SKM-1 treated with dmso at 0.1 percent for 144 hours (cell line): ENCODE data around the gene ITPK1.

ENCODE experiments used
- DNase-seq: peaks from one replicate; lab custom pipeline; 2025; ENCODE audit not compliant: unreplicated experiment; lab: John Stamatoyannopoulos, UW

Gene ITPK1

GRCh38 chr14:93084866-93085857, 30.6 kb downstream of the ITPK1 start:
- DNase-seq = no peak

- DNase-seq = no peak
Measured at GRCh38 chr14:93084402-93084801, 31.3 kb downstream of the ITPK1 start.

- no peak for DNase-seq
Measured at GRCh38 chr14:93083917-93084316, 31.8 kb downstream of the ITPK1 start.

DNA sequence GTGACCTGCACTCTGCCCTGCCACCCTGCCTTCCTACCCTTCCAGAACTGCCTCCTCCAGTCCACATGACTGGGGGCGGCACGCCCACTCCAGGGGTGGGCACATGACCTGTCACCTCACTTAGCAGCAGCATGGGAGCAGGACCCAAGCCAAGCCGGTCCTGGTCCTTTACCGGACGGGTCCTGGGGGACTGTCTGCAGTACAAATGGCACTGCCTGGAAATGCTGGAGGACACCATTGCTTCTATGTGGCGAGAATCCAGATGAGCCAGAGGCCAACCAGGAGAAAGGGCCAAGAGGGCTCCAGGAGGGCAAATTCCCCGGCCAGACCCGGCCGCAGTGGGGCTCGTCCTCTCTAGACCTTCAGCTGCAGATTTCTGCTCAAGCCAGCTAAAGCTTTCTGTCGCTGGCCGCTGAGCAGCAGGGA, 33.1 kb downstream of the ITPK1 start:
- DNase-seq = no peak

GRCh38 chr14:93081876-93082570, 33.7 kb downstream of the ITPK1 start:
- no peak for DNase-seq

DNA sequence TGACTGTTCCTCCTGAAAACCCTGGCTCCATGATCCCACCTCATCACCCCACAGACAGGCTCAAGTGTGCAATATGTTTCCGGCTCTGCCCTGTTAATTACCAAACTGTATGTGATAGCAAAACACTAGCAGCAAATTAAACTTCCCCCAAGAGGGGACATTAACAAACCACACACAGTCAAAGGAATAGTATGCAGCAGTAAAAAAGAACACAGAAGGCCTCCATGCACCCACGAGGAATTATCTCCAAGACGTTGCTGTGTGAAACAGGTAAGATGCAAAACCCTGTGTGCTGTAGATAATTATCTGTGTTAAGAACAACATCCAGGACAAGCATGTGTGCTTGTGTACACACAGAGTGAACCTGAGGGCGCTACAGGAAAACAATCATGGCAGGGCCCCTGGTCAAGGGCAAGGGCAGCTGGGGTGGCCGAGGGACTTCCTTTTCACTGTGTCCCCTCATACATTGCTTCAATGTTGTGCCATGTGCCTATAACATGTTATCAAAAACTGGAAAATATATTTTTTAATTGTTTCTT, 35.8 kb downstream of the ITPK1 start:
- no peak for DNase-seq

GRCh38 chr14:93079321-93079720, 36.4 kb downstream of the ITPK1 start:
- no peak for DNase-seq

GRCh38 chr14:93078870-93079269, 36.9 kb downstream of the ITPK1 start:
- no peak for DNase-seq

DNA sequence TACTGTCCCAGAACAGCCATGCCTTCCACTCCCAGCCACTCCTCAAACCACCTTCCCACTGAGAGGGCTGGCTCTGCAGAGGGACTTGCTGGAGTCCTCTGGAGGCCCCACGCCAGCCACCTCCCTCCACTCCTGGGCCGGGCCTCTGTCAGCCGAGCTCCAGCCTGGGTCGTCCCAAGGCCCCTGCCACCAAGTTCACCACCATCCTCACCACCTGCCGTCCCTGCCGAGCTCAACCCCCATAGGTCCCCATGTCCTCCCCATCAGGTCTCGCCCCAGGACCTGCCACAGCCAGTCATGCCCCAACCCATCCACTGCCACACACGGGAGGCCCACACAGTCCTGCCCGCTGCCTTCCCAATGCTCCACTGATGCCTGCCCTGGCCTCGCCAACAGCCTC, 39.0 kb downstream of the ITPK1 start:
- no peak for DNase-seq

GRCh38 chr14:93075891-93076290, 39.8 kb downstream of the ITPK1 start:
- DNase-seq = no peak

- peak; percentile 86 for DNase-seq
Measured at GRCh38 chr14:93073910-93074769, 41.6 kb downstream of the ITPK1 start.

DNA sequence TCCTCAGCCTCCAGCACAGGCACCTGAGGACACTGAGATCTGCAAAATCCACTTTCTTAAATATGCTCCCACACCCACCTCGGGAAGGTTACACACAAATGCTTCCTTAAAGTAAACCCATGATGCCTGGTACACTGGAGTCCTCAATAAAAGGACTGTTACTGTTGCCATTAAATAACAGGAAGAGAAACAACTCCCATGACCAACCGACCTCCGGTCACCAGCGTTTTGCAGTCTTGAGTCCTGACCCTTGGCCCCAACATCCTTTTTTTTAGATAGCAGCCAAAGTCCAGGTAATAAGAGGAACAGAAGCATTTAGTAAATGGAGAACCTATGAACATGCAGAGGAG, 42.4 kb downstream of the ITPK1 start:
- DNase-seq = peak; percentile 30

DNA sequence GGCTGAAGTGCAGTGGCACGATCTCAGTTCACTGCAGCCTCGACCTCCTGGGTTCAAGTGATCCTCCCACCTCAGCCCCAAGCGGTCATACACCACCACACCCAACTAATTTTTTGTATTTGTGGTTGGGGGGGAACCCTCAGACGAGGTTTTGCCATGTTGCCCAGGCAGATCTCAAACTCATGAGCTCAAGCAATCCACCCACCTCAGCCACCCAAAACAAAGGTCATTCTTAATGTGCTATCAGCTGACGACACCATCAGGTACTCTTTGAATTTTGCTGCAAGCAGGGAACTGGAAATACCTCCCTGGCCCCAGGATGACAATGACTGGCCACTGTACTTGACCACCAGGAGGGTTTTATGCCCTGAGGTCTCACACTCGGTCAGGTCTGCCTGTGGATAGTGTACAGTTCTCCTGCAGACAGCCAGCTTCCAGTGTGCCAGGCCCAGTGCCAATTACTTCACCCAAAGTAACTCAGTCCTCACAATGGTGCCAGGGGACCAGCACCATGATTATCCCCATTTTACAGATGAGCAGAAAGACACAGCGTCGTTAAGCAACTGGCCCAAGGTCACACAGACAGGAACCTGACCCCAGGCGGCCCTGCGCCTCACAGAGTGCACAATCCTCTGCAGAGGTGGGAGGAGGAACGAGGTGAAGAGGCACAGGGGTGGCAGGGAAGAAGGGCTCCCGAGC, 42.9 kb downstream of the ITPK1 start:
- no peak for DNase-seq

- DNase-seq = no peak
Measured at GRCh38 chr14:93068711-93069110, 47.0 kb downstream of the ITPK1 start.

GRCh38 chr14:93067088-93067487, 48.6 kb downstream of the ITPK1 start:
- no peak for DNase-seq

DNA sequence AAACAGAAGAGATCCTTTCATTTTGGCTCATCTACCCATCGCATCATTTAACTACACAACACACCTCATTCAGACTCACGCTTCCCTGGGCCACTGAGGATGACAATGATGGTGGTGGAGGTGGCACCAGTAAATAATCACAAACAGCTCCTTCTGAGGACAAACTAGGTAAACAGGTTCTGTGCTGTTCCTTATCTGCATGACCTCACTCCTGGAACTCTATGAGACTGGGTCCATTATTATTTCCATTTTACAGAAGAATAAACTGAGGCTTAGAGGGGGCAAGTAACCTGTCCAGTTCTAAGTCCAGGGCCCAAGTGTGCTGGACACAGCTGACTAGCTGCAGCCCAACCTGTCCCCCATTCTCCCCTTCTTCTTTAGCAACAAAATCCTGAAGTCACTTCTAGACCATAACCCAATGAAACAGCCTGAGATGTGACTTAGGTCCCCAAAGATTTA, 50.4 kb downstream of the ITPK1 start:
- DNase-seq = no peak

GRCh38 chr14:93064411-93065271, 51.1 kb downstream of the ITPK1 start:
- no peak for DNase-seq

DNA sequence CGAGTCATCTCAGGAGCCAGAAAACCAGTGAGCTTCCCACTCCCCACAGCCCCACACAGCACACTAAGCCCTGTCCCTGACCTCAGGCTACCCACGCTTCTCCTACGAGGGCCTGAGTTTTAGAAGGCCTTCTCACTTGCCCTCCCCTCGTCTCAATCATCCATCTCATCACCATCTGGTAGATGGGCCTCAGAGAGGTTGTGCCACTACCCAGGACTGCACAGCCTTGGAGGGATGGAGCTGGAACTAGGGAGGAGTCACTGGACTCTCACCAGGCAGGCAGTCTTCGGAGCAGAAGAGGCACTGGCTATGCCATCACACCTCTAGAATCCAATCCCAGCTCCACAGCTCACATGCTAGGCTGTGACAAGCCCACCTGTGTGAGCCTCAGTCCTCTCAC, 52.3 kb downstream of the ITPK1 start:
- no peak for DNase-seq

- no peak for DNase-seq
Measured at GRCh38 chr14:93062890-93063289, 52.8 kb downstream of the ITPK1 start.
